ENCODE data around the gene SCNN1B. TPM values are rescaled to one million over a fixed set of nuclear protein-coding genes. Genes with fewer than 3 reads are reported as not detected.
"Not testable (repeated sequence)": the region's sequence is repeated elsewhere in the genome, so short reads cannot be mapped to it uniquely, and the experiment has no call there.

Gene SCNN1B
- total and polyA plus RNA-seq, 4 experiments from 2014 or later, result not detected

DNA sequence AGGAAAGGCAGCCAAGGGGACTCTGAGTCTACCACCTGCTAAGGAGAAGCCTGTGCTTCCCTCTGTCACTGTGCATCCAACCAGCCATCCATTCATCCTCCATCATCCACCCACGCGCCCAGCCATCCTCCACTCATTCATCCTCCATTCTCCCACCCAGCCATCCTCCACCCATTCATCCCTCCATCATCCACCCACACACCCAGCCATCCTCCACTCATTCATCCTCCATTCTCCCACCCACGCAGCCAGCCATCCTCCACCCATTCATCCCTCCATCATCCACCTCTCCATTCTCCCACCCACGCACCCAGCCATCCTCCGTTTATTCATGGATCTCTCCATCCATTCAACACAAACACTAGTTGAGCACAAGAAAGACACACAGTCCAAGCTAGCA, 76.8 kb downstream of the SCNN1B start:
- H3K4me1 ChIP-seq (ENCODE audit: insufficient read depth, low read length), result no peaks in the 10 kb centered on the region
- Mint-ChIP-seq H3K27me3 (peaks cover 2% of the 10 kb centered on the region in 2 donors), H3K4me1 (no peaks in the 10 kb centered on the region), H3K9me3 (no peaks in the 10 kb centered on the region), H3K36me3 (no peaks in the 10 kb centered on the region), H3K4me3 (no peak overlapping the region), H3K27ac (no peak overlapping the region)
- POLR2A ChIA-PET (ENCODE audit: partially characterized antibody), result no interaction called here
- H3K9me3 ChIP-seq (ENCODE audit: control insufficient read depth in 1 of 2, low read length in 2 of 2), result no peaks in the 10 kb centered on the region
- intact Hi-C loops (cut with micrococcal nuclease), result no loop called here
- CTCF ChIA-PET (ENCODE audit: partially characterized antibody), result no interaction called here
- H3K4me3 ChIP-seq (ENCODE audit: low read length in 2 of 2), result no peak overlapping the region
- no peak for DNase-seq
- no peak overlapping the region for H3K27ac ChIP-seq (ENCODE audit: low read depth, low read length)
- H3K36me3 ChIP-seq (ENCODE audit: insufficient read depth, low read length), result no peaks in the 10 kb centered on the region
- no peaks in the 10 kb centered on the region for H3K27me3 ChIP-seq (ENCODE audit: insufficient read depth, low read length)

DNA sequence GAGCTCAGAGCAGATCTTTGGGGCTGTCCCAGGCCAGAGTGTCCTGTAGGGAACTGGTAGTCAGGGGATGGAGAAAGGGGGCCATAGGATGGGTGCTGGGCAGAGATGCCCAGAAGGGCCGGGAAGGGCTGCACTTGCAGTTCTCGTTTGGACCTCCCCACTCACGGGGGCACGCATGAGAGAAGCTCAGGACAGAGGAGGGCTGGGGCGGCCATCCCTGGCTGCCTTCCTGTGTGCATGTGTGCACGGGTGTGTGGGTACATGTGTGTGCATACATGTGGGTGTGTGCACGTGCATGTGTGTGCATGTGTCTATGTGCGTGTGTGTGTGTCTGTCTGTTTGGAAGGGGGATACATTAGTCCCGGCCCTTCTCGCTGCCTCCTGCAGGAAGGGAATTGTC, 77.6 kb downstream of the SCNN1B start:
- no peaks in the 10 kb centered on the region for H3K36me3 Mint-ChIP-seq
- H3K9me3 ChIP-seq (ENCODE audit: control insufficient read depth in 1 of 2, low read length in 2 of 2), result no peaks in the 10 kb centered on the region
- no peaks in the 10 kb centered on the region for H3K36me3 ChIP-seq (ENCODE audit: insufficient read depth, low read length)
- H3K27ac ChIP-seq (ENCODE audit: low read depth, low read length), result no peak overlapping the region
- H3K27ac Mint-ChIP-seq, result no peak overlapping the region
- no peaks in the 10 kb centered on the region for H3K4me1 ChIP-seq (ENCODE audit: insufficient read depth, low read length)
- ChIA-PET POLR2A (ENCODE audit: partially characterized antibody) (no interaction called here), CTCF (ENCODE audit: partially characterized antibody) (no interaction called here)
- H3K9me3 Mint-ChIP-seq, result no peaks in the 10 kb centered on the region
- no peak overlapping the region for H3K4me3 Mint-ChIP-seq
- intact Hi-C loops (cut with micrococcal nuclease), result no loop called here
- no peaks in the 10 kb centered on the region for H3K4me1 Mint-ChIP-seq
- no peak overlapping the region for H3K4me3 ChIP-seq (ENCODE audit: low read length in 2 of 2)
- DNase-seq, result no peak
- H3K27me3 Mint-ChIP-seq, result peaks cover 2% of the 10 kb centered on the region in 2 donors
- H3K27me3 ChIP-seq (ENCODE audit: insufficient read depth, low read length), result no peaks in the 10 kb centered on the region

DNA sequence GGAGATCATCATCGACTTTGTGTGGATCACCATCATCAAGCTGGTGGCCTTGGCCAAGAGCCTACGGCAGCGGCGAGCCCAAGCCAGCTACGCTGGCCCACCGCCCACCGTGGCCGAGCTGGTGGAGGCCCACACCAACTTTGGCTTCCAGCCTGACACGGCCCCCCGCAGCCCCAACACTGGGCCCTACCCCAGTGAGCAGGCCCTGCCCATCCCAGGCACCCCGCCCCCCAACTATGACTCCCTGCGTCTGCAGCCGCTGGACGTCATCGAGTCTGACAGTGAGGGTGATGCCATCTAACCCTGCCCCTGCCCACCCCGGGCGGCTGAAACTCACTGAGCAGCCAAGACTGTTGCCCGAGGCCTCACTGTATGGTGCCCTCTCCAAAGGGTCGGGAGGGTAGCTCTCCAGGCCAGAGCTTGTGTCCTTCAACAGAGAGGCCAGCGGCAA, 78.4 kb downstream of the SCNN1B start:
- H3K4me1 ChIP-seq (ENCODE audit: insufficient read depth, low read length), result no peaks in the 10 kb centered on the region
- H3K9me3 ChIP-seq (ENCODE audit: control insufficient read depth in 1 of 2, low read length in 2 of 2), result no peaks in the 10 kb centered on the region
- Mint-ChIP-seq H3K4me3 (no peak overlapping the region), H3K4me1 (no peaks in the 10 kb centered on the region), H3K27me3 (peaks cover 2% of the 10 kb centered on the region in 2 donors), H3K9me3 (no peaks in the 10 kb centered on the region), H3K36me3 (no peaks in the 10 kb centered on the region), H3K27ac (no peak overlapping the region)
- ChIA-PET POLR2A (ENCODE audit: partially characterized antibody) (no interaction called here), CTCF (ENCODE audit: partially characterized antibody) (no interaction called here)
- H3K27me3 ChIP-seq (ENCODE audit: insufficient read depth, low read length), result no peaks in the 10 kb centered on the region
- H3K36me3 ChIP-seq (ENCODE audit: insufficient read depth, low read length), result no peaks in the 10 kb centered on the region
- intact Hi-C loops (cut with micrococcal nuclease), result no loop called here
- H3K27ac ChIP-seq (ENCODE audit: low read depth, low read length), result no peak overlapping the region
- DNase-seq, result no peak
- no peak overlapping the region for H3K4me3 ChIP-seq (ENCODE audit: low read length in 2 of 2)

DNA sequence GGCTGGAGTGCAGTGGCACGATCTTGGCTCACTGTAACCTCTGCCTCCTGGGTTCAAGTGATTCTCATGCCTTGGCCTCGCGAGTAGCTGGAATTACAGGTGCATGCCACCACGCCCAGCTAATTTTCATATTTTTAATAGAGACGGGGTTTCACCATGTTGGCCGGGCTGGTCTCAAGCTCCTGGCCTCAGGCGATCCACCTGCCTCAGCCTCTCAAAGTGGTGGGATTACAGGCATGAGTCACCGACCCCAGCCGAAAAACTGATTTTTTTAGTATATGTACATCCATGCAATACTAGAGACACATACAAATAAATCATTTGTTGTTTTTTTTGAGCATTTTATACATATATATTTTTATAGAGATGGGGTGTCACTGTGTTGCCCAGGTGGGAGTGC, 79.6 kb downstream of the SCNN1B start:
- H3K36me3 Mint-ChIP-seq; POLR2A ChIA-PET (ENCODE audit: partially characterized antibody); intact Hi-C loops (cut with micrococcal nuclease): not testable (repeated sequence)

DNA sequence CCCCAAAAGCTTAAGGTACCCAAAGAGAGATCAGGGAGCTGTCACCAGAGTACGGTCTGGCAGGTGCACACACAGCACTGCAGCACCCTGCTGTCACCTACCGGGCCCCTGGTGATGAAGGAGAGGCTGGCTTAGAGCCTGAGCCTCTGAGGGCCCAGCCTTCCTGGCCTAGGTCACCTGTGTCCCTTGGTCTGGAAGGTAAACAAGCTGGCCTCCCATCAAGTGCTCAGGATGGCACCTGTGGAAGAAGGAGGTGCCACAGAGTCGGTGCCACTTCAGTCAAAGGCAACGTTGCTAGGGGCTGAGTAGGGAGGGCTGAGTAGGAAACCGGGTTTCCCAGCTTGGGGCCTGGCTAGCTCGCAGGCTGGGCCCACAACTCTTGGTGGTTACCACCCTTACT, 80.2 kb downstream of the SCNN1B start:
- no peaks in the 10 kb centered on the region for H3K4me1 Mint-ChIP-seq
- Histone ChIP-seq H3K27ac (ENCODE audit: low read depth, low read length) (no peak overlapping the region), H3K27me3 (ENCODE audit: insufficient read depth, low read length) (no peaks in the 10 kb centered on the region), H3K9me3 (ENCODE audit: control insufficient read depth in 1 of 2, low read length in 2 of 2) (no peaks in the 10 kb centered on the region), H3K36me3 (ENCODE audit: insufficient read depth, low read length) (no peaks in the 10 kb centered on the region), H3K4me1 (ENCODE audit: insufficient read depth, low read length) (no peaks in the 10 kb centered on the region), H3K4me3 (ENCODE audit: low read length in 2 of 2) (no peak overlapping the region)
- ChIA-PET CTCF (ENCODE audit: partially characterized antibody) (interaction anchor here (0.6 kb wide), 1 partner anchor 64 kb away, joined by 4 read pairs; no protein-coding TSS in a partner anchor), POLR2A (ENCODE audit: partially characterized antibody) (no interaction called here)
- no peak for DNase-seq
- H3K27ac Mint-ChIP-seq, result no peak overlapping the region
- intact Hi-C loops (cut with micrococcal nuclease), result no loop called here
- H3K36me3 Mint-ChIP-seq, result peaks cover 0 to under 1% of the 10 kb centered on the region in 2 donors
- peaks cover 2% of the 10 kb centered on the region in 2 donors for H3K27me3 Mint-ChIP-seq
- H3K4me3 Mint-ChIP-seq, result no peak overlapping the region
- no peaks in the 10 kb centered on the region for H3K9me3 Mint-ChIP-seq

More for the DNA sequence above, 79.6 kb downstream of the SCNN1B start:
- H3K4me3 ChIP-seq (ENCODE audit: low read length in 2 of 2); H3K9me3 Mint-ChIP-seq; H3K27ac Mint-ChIP-seq; H3K36me3 ChIP-seq (ENCODE audit: insufficient read depth, low read length); H3K9me3 ChIP-seq (ENCODE audit: control insufficient read depth in 1 of 2, low read length in 2 of 2); DNase-seq; H3K27me3 ChIP-seq (ENCODE audit: insufficient read depth, low read length); CTCF ChIA-PET (ENCODE audit: partially characterized antibody); H3K4me1 ChIP-seq (ENCODE audit: insufficient read depth, low read length); H3K4me1 Mint-ChIP-seq; H3K4me3 Mint-ChIP-seq; H3K27me3 Mint-ChIP-seq; H3K27ac ChIP-seq (ENCODE audit: low read depth, low read length): not testable (repeated sequence)

DNA sequence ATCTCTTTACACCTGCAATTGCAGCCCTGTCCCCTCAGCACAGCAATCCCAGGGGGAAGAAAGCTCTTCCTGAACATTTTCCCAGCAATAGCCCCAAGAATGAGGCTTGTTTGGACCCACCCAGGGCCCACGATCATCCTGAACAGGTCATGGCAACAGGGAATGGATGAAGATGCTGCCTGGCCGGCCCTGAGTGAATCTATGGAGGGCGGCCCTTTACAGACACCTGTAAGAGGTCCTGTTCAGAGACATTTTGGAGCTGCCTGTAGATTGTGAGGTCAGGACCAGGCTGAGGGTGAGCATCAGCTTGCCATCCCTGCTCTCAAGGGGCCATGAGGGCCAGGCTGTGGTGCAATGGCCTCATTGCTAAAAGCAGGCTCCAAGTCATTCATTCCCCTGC, 81.8 kb downstream of the SCNN1B start:
- H3K27ac Mint-ChIP-seq, result no peak overlapping the region
- no peaks in the 10 kb centered on the region for H3K4me1 Mint-ChIP-seq
- H3K27ac ChIP-seq (ENCODE audit: low read depth, low read length), result no peak overlapping the region
- no peaks in the 10 kb centered on the region for H3K4me1 ChIP-seq (ENCODE audit: insufficient read depth, low read length)
- peaks cover 8% of the 10 kb centered on the region in 2 donors for H3K36me3 Mint-ChIP-seq
- H3K27me3 Mint-ChIP-seq, result no peaks in the 10 kb centered on the region
- ChIA-PET CTCF (ENCODE audit: partially characterized antibody) (interaction anchor here (1.0 kb wide), 1 partner anchor 50 kb away, joined by 3 read pairs; no protein-coding TSS in a partner anchor), POLR2A (ENCODE audit: partially characterized antibody) (no interaction called here)
- H3K27me3 ChIP-seq (ENCODE audit: insufficient read depth, low read length), result no peaks in the 10 kb centered on the region
- H3K4me3 ChIP-seq (ENCODE audit: low read length in 2 of 2), result no peak overlapping the region
- no peaks in the 10 kb centered on the region for H3K9me3 Mint-ChIP-seq
- H3K36me3 ChIP-seq (ENCODE audit: insufficient read depth, low read length), result peaks cover 3% of the 10 kb centered on the region
- intact Hi-C loops (cut with micrococcal nuclease), result no loop called here
- no peak overlapping the region for H3K4me3 Mint-ChIP-seq
- no peaks in the 10 kb centered on the region for H3K9me3 ChIP-seq (ENCODE audit: control insufficient read depth in 1 of 2, low read length in 2 of 2)
- no peak for DNase-seq

DNA sequence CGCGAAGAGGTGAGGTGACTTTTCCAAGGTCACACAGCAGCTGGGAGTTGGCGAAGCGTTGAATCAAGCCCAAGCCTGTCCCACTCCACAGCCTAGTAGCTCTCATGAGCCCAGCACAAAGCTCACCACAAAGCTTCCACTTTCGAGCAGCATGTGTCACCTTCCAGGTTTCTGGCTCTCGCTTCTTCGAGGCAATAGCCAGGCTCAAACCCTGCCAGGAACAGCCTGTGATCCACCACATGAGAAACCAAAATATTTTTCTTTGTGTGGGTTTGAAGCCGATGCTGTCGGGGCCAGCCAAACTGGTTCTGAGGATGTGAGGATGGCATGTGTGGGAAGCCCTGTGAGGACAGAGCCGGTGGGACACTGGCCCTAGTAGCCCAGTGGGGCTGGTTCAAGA, 82.8 kb downstream of the SCNN1B start:
- Histone ChIP-seq H3K36me3 (ENCODE audit: insufficient read depth, low read length) (peaks cover 12% of the 10 kb centered on the region), H3K27me3 (ENCODE audit: insufficient read depth, low read length) (no peaks in the 10 kb centered on the region), H3K4me1 (ENCODE audit: insufficient read depth, low read length) (no peaks in the 10 kb centered on the region), H3K27ac (ENCODE audit: low read depth, low read length) (no peak overlapping the region), H3K9me3 (ENCODE audit: control insufficient read depth in 1 of 2, low read length in 2 of 2) (no peaks in the 10 kb centered on the region), H3K4me3 (ENCODE audit: low read length in 2 of 2) (no peak overlapping the region)
- ChIA-PET CTCF (ENCODE audit: partially characterized antibody) (no interaction called here), POLR2A (ENCODE audit: partially characterized antibody) (no interaction called here)
- H3K4me1 Mint-ChIP-seq, result no peaks in the 10 kb centered on the region
- H3K9me3 Mint-ChIP-seq, result no peaks in the 10 kb centered on the region
- intact Hi-C loops (cut with micrococcal nuclease), result no loop called here
- no peak overlapping the region for H3K4me3 Mint-ChIP-seq
- H3K27me3 Mint-ChIP-seq, result no peaks in the 10 kb centered on the region
- peaks cover 15 to 17% of the 10 kb centered on the region in 2 donors for H3K36me3 Mint-ChIP-seq
- no peak for DNase-seq
- H3K27ac Mint-ChIP-seq, result no peak overlapping the region

DNA sequence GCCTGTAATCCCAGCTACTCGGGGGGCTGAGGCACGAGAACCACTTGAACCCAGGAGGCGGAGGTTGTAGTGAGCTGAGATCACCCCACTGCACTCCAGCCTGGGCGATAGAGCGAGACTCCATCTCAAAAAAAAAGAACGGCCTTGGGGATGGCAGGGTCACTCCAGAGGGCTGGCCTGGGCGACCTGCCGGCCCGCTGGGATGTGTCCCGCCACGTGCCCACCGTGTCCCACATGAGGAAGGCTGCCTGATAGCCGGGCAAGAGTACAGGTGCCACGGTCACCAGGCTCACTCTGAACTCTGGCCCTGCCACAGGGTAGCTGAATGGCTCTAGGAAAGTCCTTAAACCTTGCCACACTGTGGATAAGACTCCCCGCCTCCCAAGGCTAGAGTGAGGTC, 83.3 kb downstream of the SCNN1B start:
- intact Hi-C loops (cut with micrococcal nuclease), result no loop called here
- no peaks in the 10 kb centered on the region for H3K4me1 ChIP-seq (ENCODE audit: insufficient read depth, low read length)

More for the DNA sequence above, 83.3 kb downstream of the SCNN1B start:
- H3K27ac ChIP-seq (ENCODE audit: low read depth, low read length), result no peak overlapping the region
- no peak overlapping the region for H3K4me3 ChIP-seq (ENCODE audit: low read length in 2 of 2)
- peaks cover 12% of the 10 kb centered on the region for H3K36me3 ChIP-seq (ENCODE audit: insufficient read depth, low read length)
- ChIA-PET POLR2A (ENCODE audit: partially characterized antibody) (no interaction called here), CTCF (ENCODE audit: partially characterized antibody) (no interaction called here)
- H3K27me3 Mint-ChIP-seq, result no peaks in the 10 kb centered on the region
- no peaks in the 10 kb centered on the region for H3K4me1 Mint-ChIP-seq
- no peak overlapping the region for H3K27ac Mint-ChIP-seq
- peaks cover 17 to 19% of the 10 kb centered on the region in 2 donors for H3K36me3 Mint-ChIP-seq
- H3K9me3 Mint-ChIP-seq, result no peaks in the 10 kb centered on the region
- H3K9me3 ChIP-seq (ENCODE audit: control insufficient read depth in 1 of 2, low read length in 2 of 2), result no peaks in the 10 kb centered on the region
- H3K4me3 Mint-ChIP-seq, result no peak overlapping the region
- no peaks in the 10 kb centered on the region for H3K27me3 ChIP-seq (ENCODE audit: insufficient read depth, low read length)
- DNase-seq, result no peak

All from CD4-positive, alpha-beta memory T cell (primary cell).